Measurements from ENCODE around the gene TSPAN14. TPM values are rescaled to one million over a fixed set of nuclear protein-coding genes. Genes with fewer than 3 reads are reported as not detected.
"Not testable (repeated sequence)": the region's sequence is repeated elsewhere in the genome, so short reads cannot be mapped to it uniquely, and the experiment has no call there.

TSPAN14 gene
- total RNA-seq, 1 experiment from 2014 or later, result 16.4 TPM

GRCh38 chr10:80468002-80468401 is 13.9 kb downstream of the TSPAN14 start:
- no peak for DNase-seq (ENCODE audit: low spot score)

DNA sequence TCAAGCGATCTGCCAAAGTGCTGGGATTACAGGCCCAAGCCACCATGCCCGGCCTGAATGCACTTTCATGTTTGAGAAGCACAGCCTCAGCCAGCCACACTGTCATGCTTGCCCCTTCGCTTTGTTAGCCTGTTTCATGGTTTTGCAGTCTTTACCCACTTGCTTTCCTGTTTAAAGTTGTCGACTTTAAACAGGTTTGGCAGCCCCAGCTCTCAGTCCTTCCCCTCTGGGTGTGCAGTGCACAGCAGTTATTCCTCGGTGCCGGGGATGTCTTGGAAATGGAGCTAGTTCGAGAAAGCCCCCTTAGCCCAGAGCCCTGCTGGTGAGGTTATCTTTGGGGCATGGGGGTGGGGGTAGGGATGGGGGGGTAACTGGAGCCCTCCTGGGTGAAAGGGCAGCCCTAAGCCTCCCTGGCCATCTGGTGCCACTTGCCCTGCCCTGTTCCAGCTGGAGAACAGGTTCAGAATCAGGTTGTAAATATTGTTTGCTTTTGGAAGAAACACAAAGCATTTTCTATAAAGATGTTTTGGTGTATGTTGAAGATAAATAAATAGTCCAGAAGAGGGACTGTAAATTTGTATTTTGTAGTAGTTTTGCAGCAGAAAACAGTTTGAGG is 14.8 kb downstream of the TSPAN14 start:
- DNase-seq (ENCODE audit: low spot score), result no peak

DNA sequence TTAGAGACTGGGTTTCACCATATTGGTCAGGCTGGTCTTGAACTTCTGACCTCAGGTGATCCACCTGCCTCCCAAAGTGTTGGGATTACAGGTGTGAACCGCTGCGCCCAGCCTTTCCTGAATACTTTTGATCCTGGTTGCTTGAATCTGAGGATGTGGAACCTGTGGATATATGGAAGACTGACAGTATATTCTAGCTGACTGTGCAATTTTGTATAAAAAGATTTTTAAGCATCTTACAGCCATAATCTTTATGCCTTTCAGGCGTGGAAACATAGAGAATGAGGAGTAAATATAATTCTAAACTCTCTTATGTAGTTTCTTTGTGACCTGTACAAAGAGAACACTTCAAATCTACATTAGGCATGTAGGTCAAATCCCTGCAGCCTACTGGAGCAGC is 16.2 kb downstream of the TSPAN14 start:
- no peak for DNase-seq (ENCODE audit: low spot score)

- no peak for DNase-seq (ENCODE audit: low spot score)
Measured at GRCh38 chr10:80471001-80471400, 16.9 kb downstream of the TSPAN14 start.

DNA sequence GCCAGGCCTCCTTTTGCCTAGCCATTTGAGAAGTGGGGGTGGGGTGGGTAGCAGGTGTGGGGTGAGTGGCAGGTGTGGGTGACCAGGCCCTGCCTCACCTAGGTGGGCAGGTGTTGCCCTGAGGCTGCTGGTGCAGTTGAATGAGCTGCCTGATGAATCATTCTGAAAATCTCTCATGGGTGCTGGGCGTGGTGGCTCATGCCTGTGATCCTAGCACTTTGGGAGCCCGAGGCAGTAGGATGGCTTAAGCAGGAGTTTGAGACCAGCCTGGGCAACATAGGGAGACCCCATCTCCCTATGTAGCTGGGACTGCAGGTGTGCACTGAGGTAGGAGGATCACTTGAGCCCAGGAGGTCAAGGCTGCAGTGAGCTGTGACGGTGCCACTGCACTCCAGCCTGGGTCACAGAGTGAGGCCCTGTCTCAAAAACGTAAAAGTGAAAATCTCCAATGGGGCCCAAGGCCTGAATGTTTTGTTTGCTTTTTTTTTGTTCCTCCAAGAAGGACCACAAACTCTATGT is 17.7 kb downstream of the TSPAN14 start:
- DNase-seq (ENCODE audit: low spot score), result no peak

GRCh38 chr10:80472234-80473095 is 18.4 kb downstream of the TSPAN14 start:
- no peak for DNase-seq (ENCODE audit: low spot score)

GRCh38 chr10:80473096-80473657 is 19.1 kb downstream of the TSPAN14 start:
- DNase-seq (ENCODE audit: low spot score), result no peak

DNA sequence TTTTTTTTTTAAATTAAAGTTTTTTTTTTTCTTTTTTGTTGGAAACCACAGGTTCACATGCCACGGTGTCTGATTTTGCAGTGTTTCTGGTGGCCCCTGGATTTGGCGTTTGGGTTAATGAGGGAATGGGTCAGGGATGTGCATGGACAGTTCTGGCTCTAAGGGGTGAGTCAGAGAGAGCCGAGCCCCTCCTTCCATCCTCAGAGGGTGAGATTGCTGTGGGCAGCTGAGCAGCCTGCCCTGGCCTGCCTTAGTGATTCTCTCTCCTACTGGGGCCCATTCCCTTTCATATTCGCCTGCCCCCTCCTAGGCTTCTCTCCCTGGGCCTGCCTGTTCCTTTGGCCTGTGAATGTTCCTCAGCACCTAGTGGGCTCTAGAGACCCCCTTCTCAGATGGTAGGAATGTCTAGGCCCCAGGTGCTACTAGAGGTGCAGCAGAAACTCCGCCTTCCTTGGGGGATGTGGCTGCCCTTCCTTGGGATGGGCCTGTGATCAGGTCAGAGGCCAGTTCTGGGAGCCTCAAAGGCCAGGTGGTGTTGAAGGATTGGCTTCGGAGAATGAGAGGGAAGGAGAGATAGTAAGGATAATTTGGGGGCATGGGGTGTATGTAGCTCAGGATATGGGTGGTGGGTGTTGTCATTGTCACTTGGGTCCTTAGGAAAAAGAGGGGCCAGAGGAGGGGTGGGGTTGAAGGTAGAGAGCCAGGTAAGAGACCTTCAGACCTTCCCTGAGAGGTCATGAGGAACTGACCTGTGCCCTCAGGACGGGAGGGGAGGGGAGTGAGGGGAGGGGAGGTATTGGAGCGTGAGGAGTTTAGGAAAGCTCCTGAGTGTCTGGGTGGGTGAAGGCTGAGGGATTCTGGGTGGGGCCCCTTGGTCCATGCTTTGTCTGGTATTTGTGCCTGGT is 19.8 kb downstream of the TSPAN14 start:
- no peak for DNase-seq (ENCODE audit: low spot score)

DNA sequence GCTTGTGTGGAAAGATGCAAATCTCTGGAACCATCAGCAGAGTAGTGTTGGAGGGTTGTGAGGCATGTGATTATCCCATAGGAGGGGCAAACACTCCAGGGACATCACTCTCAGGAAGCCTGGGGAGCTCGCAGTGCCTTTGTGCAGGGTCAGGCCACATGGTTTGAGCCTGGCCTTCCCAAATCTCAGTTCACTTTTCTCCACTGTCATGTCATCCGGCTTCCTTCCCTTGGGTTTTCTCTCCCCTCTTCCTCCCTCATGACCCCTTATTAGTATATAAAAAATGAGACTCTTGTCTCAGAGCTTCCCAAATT is 20.4 kb downstream of the TSPAN14 start:
- DNase-seq (ENCODE audit: low spot score), result no peak

GRCh38 chr10:80474941-80475340 is 20.8 kb downstream of the TSPAN14 start:
- DNase-seq (ENCODE audit: low spot score), result no peak

GRCh38 chr10:80475641-80476040 is 21.5 kb downstream of the TSPAN14 start:
- not testable (repeated sequence) for DNase-seq (ENCODE audit: low spot score)

DNA sequence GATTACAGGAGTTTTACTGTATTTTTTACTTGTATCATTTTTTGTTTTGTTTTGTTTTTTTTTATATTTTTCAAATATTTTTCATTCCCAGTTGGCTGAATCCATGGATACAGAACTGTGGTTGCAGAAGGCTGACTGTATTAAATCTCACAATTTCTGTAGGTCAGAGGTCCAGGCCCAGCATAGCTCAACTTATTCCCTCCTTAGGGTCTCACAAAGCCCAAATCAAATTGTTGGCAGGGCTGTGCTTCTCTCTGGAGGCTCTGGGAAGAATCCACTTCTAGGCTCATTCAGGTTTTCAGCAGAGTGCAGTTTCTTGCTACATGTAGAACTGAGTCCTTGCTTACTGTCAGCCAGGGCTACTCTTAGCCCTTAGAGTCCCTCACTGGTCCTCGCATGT is 22.6 kb downstream of the TSPAN14 start:
- no peak for DNase-seq (ENCODE audit: low spot score)

GRCh38 chr10:80477813-80478212 is 23.7 kb downstream of the TSPAN14 start:
- peak; percentile 73 for DNase-seq (ENCODE audit: low spot score)

DNA sequence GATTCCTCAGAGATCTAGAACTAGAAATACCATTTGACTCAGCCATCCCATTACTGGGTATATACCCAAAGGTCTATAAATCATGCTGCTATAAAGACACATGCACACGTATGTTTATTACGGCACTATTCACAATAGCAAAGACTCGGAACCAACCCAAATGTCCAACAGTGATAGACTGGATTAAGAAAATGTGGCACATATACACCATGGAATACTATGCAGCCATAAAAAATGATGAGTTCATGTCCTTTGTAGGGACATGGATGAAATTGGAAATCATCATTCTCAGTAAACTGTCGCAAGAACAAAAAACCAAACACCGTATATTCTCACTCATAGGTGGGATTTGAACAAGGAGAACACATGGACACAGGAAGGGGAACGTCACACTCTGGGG is 26.3 kb downstream of the TSPAN14 start:
- not testable (repeated sequence) for DNase-seq (ENCODE audit: low spot score)

GRCh38 chr10:80480852-80481251 is 26.7 kb downstream of the TSPAN14 start:
- no peak for DNase-seq (ENCODE audit: low spot score)

DNA sequence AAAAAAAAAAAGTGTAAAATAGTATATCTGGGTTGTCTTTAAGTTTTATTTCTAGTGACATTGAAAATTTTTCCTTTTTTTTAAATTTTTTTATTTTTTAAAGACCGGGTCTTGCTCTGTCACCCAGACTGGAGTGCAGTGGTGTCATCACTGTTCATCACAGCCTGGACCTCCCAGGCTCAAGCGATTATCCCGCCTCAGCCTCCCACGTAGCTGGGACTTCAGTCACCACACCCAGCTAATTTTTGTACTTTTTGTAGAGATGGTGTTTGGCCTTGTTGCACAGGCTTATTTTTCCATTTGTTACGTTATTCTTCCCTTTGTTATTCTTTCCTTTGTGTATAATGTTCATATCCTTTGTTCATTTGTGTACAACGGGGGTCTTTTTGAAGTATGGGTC is 30.1 kb downstream of the TSPAN14 start:
- DNase-seq (ENCODE audit: low spot score), result no peak

DNA sequence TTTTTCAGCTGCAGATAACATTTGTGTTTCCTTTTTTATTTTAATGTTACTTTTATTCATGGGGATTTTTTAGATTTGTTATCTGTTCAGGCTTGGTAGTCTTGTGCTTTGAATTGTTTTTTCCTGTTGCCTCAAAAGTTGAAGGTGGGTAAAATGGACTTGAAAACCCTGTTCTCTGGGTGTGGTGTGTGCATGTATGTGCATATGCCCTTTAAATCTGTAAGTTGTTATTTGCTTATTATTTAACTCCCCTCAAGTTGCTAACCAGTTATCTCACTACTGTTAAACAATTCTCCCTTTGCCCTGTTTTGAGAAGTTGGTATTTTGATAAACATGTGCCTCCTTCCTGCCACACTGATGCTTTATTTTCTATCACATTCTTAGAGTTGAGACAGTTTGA is 30.6 kb downstream of the TSPAN14 start:
- DNase-seq (ENCODE audit: low spot score), result no peak

GRCh38 chr10:80485076-80485945 is 31.2 kb downstream of the TSPAN14 start:
- DNase-seq (ENCODE audit: low spot score), result no peak

DNA sequence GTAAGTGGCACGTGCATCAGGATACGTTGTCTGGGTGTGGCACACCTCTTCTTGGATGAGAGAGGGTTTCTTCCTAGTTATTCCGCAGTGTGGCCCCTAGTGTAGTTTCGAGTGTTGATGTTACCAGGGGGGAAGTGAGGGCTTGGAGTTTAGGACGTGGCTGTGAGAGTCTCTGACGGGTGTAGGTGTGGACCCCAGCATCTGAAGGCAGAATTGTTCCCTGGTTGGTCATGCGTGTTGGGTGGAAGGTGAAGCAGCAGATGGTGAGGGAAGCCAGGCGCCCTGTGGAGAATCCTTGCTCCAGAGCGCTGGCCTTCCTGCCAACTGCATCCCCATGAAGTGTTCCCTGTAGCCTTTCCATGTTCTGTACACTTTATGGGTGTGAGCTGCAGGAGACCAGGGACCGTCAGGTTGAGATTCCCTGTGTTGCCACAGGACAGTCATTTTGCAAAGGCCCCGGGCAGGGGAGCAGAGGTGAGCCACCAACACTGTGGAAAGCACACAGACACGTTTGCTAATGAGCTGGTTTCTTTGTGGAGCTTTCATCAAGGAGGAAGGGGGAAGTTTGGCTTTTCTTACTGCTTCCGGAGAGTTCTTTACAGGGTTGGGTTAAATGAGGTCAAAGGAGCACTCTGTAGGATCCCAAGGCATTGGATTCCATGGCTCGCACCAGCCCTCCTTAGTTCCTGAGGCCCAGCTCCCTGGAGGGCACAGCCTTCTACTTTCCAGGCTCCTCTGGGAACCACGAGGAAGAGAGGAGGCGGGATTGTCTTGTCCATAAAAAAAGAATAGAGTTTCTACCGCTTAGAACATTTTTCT is 32.0 kb downstream of the TSPAN14 start:
- DNase-seq (ENCODE audit: low spot score), result no peak

Data from H4 (cell line).